Heart left ventricle (tissue), 13 donors: ENCODE measurements around the gene SCFD2.

Experiments used
- CTCF ChIP-seq, 12 donors: fragments of 200-600 bp; sonication (generic) in 4 of 12; IDR thresholded peaks; one replicate each; pipeline versions ENCODE4 v1.5.0 to v1.8.0; 2018 to 2022; ENCODE audit warnings: antibody characterized with exemption in 12 of 12, mild to moderate bottlenecking in 5 of 12
- POLR2A ChIP-seq, 2 donors: fragments of 450-650 bp; IDR thresholded peaks; one replicate each; pipeline ENCODE4 v1.6.1; 2017; ENCODE audit warnings: antibody characterized with exemption in 2 of 2, mild to moderate bottlenecking in 2 of 2, moderate library complexity in 2 of 2
- donor health status: ischemic (EF 13 %, LVEDD 7.1; RV severe dilation, severe dysfunction).
- donor health status: DM: no; HTN: yes; CAD: no.
- donor health status: DM: no; HTN: no; CAD: no.
- donor health status: ischemic (EF 25% LVEDD 6.9; RV normal size, moderate dysfunction).
- donor health status: ischemic (EF 25% LVEDD 5.7; RV mildly dilated, moderate dysfunction).
- donor health status: ischemic (EF 35%, LVEDD 5.7; RV mildly dilated, moderate dysfunction).
- donor health status: nonischemic (EF 11% LVEDD 7.7; RV severe dilation, severe dysfunction).
- donor health status: DM: yes; HTN: yes; CAD: no.
- donor health status: PGD.
- donor health status: ischemic (EF 29% LVEDD 5.4; RV normal size, mild dysfunction).
- donor health status: nonischemic (EF 23%, LVEDD 6.1; RV moderate dilation, normal function).

- TF ChIP-seq CTCF (IDR thresholded peaks at IDR 0.05) (no peak), POLR2A (IDR thresholded peaks at IDR 0.05) (no peak)
Measured at GRCh38 chr4:52862639-52863161, 503.2 kb downstream of the SCFD2 start.
